IPS DF 19.7 (cell line): ENCODE results near the gene AHRR.
"Not testable (repeated sequence)": the region's sequence is repeated elsewhere in the genome, so short reads cannot be mapped to it uniquely, and the experiment has no call there.

ENCODE experiments used
- DNase-seq: peaks from one replicate; pipeline ENCODE4 v3.0.0-alpha.2; 2013; ENCODE audit warnings: low read depth, low spot score

Gene AHRR

GRCh38 chr5:414991-415927, 93.7 kb downstream of the AHRR start:
- not testable (repeated sequence) for DNase-seq

DNA sequence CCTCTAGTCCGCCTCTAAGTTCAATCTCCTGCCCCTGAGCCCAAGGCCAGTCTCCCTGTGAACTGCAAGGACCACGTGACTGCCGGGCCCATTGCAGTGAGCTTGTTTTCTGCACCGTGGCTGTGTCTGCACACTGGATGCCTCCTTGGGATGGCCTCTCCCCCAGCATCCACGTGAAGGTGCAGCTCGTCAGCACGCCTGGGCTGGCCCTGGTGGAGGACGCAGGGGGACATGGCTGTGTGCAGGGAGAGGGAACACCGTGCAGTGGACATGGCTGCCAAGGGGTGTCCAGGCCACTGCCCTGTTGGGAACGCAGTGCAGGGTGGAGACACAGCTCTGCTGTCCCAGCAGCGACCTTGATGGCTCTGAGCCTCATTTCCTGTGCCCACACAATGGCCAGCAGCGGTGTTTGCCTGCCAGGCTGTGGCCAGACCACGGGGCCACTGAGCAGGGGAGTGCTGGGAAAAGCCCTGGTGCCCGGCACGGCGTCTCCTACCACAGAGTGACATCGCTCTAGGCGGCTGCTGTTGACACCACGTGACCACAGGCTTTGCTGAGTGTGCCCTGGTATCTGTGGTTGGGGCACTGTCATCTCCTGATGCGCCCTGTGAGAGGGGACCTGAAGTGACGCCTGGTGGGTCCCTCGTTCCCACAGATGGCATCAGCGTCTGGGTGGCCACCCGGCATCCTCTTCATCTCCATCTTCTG, 94.6 kb downstream of the AHRR start:
- no peak for DNase-seq

GRCh38 chr5:416636-416960, 95.1 kb downstream of the AHRR start:
- DNase-seq: no peak

DNA sequence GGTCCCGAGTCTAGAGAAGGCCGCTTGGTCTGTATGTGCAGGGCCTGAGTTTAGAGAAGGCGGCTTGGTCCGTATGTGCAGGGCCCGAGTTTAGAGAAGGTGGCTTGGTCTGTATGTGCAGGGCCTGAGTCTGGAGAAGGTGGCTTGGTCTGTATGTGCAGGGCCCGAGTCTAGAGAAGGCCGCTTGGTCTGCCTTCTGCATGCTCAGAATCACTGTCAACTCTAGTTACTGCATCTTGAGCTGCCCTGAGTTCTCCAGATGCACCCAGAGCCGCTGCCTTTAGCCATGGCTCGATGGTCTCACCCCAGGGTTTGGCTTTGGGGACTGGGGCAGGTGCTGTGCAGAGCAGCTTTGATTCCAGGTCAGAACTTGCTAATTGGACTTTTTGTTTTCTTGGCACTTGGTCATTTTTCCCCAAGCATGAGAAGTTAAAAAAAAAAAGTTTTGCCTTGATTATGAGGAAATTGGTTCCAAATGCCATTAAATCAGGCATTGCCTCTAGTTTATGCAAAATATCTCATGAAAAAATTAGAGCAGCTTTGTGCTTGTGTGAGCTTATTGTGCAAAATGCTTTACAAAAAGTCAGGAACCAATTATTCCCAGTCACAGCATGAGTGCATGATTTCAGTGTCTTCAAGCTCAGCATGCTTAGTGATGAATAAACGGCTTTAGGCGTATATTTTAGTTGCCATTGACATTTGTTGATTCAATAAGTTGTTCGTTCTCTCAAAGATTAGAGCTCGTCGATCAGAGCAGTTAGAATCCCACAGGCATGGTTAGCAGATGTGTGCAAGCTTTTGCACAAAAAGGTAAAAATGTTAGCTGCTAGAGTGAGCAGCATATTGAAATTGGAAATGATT, 96.0 kb downstream of the AHRR start:
- DNase-seq: no peak

DNA sequence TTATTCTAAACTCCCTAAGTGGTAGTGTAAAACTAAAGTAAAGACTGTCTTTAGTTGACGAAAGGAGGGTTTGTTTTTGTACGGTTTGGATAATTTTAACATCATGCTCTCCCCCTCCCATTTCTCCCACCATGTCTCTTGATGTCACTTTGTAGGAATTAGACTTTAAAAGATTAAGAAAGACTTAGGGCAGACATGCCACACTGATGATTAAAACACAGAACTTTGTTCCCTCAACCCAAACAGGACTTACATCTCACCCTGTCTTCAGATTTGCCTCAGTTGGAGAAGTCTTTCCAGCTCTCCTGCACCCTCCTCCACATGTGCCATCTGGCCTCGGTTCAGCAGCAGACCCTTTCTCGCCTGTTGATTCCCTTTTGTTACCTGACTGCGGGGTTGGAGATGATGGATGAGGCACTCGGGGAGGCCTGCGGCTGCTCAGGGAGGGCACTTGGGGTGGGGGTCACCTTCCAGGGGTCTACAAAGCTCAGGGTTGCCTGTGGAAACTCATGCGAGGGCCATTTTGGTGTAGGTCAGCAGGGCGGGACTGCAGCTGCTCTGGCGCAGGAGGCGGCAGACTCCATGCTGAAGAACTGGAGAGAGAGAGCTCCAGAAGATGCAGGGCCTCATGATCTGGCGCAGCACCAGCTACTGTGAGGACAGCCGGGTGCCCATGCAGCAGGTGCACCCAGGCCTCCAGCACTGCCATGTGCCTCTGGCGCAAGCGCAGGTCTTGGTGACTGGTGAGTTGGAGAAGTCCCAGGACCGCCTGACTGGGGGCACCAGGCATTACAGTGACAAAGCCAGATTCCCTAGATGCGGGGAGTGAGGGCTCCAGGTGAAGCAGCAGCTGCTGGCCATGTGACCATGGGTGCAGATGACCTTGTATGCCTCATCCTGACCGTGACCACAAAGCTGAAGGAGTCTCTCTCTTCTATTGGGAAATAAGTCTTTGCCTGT, 96.9 kb downstream of the AHRR start:
- DNase-seq: no peak

- no peak for DNase-seq
Measured at GRCh38 chr5:419970-420369, 98.5 kb downstream of the AHRR start.

- no peak for DNase-seq
Measured at GRCh38 chr5:420632-421286, 99.2 kb downstream of the AHRR start.

DNA sequence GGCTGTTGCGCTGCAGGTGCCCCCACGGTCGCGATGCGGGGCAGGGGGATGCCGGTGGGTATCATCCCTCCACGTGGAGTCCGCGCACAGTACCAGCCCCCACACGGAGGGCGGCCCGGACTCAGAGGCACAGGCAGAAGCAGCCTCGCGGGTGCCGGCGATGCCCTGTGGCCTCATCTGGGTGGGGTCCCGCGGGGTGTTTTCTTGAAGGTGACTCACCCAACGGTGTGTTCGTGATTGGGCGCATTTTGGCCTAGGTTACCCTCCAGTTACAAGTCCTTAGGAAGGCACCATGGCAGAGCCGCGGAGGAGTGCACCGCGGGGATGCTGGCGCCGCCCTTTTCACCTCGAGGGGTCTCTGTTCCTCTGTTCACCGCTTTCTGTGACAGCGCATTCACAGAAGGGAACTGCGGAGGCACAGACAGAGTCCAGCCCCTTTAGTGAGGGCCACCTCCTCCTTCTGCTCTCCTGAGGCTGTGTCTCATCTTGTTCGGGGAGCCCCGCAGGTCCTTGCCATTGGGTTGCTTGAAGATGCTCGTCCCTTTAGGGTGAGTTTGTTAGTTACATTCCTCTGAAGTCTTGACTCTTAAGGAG, 99.9 kb downstream of the AHRR start:
- no peak for DNase-seq

GRCh38 chr5:421901-422300, 100.4 kb downstream of the AHRR start:
- no peak for DNase-seq

DNA sequence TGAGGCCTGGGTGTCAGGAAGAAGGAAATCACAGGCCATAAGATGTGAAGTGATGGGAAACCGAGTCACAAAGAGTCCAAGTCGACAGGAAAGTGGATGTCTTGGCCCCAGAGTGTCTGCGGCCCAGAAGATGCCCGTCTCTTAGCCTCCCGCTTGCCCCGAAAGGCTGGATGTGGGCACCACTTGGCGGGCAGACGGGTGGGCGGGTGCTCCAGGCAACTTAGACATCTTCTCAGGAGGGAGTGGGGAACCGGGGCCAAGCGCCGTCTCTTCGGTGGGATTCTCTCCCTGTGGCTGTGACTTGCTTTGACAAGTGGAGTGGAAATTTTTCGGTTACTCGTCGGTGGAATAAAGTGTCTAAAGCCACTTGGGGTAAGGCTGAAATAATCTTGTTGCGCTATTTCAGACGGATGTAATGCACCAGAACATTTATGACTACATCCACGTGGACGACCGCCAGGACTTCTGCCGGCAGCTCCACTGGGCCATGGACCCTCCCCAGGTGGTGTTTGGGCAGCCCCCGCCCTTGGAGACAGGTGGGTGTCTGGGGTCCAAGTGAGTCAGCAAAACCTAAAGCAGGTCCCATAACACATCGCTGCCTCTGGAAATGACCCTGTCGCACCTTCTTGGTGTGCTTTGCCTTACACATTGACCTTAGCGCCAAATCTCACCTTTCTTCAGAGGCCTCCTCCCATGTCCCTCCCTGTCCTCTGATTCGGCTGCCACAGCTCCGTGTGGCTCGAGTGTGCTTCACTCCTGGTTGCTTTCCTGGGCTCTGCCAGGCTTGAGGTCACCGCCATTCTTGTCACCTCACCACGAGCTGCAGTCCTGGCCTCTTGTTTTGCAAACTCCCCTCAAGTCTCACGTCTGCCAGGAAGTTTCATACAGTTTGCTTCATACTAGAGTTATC, 101.1 kb downstream of the AHRR start:
- no peak for DNase-seq

GRCh38 chr5:423233-423565, 101.7 kb downstream of the AHRR start:
- DNase-seq: no peak

DNA sequence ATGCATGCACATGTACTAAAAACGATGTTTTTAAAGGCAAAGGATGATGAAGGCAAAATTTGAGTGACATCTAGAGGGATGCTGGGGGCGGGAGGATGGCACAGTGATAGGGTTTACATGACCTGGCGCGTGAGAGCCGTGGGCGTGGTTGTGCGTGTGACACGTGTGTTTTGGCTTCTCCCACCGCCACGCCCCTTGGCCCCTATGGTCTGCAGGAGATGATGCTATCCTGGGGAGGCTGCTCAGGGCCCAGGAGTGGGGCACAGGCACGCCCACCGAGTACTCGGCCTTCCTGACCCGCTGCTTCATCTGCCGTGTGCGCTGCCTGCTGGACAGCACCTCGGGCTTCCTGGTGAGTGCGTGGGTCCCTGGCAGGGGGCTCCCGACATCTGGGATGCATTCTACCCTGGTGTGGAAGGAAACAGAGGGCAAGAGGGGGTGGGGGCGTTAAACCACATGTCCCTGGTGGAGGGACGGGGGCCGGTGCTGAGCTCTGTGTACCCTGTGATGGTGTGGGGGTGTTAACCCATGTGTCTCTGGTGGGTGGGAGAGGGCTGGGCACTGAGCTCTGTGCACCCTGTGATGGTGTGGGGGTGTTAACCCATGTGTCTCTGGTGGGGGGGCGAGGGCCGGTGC, 102.2 kb downstream of the AHRR start:
- DNase-seq: no peak

DNA sequence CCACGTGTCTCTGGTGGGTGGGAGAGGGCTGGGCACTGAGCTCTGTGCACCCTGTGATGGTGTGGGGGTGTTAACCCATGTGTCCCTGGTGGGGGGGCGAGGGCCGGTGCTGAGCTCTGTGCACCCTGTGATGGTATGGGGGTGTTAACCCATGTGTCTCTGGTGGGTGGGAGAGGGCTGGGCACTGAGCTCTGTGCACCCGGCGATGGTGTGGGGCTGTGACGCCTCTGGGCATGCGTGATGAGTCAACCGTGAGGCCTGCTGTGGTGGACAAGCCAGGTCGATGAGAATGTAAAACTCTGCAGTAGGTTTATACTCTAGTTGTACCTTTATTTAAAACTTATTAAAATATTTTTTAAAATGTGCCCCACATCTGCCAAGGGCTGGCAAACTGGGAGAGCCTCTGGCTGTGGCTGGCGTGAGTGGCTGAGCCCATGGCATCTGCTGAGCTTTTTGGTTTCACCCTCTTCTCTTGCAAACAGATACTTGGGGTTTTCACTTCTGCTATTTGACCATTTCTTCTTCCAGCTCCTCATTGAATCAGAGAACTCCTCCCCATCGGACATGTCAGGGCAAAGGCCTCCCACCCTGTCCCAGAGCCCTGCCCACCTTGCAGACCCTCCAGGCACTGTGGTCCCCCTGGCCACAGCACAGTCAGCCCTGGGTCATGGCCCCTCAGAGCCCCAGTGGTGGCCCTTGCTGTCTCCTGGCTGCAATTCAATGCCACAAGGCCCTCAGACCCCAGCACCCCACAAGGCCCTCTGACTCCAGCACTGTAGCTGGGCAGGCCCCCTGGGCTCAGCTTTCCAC, 103.0 kb downstream of the AHRR start:
- no peak for DNase-seq

GRCh38 chr5:425714-426113, 104.2 kb downstream of the AHRR start:
- no peak for DNase-seq

GRCh38 chr5:426392-426976, 105.0 kb downstream of the AHRR start:
- DNase-seq: no peak

DNA sequence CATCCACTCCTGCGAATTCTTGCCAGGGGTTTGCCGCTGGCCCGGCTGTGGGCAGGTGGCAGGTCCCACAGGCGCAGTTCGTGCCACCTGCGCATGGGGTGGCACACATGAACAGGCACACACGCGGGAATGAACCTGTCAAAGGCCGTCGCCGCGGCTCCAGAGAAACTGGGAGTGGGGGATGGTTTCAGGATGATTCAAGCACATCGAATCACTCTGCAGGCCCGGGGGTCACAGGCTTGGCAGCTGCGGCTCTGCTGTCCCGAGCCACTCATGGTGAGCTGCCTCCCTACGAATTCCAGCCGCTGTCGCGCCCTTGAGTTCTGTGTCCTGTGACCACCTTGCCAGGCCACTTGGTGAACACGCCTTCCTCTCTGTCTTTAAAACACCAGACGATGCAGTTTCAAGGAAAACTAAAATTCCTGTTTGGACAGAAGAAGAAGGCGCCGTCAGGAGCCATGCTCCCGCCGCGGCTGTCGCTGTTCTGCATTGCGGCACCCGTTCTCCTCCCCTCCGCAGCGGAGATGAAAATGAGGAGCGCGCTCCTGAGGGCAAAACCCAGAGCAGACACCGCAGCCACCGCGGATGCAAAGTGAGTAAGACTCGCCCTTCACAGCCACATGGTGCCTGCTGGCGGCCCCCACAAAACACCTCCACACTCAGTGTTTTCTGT, 106.0 kb downstream of the AHRR start:
- DNase-seq: no peak

- DNase-seq: no peak
Measured at GRCh38 chr5:428219-428618, 106.7 kb downstream of the AHRR start.
